CD4-positive, alpha-beta T cell (primary cell): ENCODE measurements around the gene SLC13A4. TPM values are rescaled to one million over a fixed set of nuclear protein-coding genes. Genes with fewer than 3 reads are reported as not detected.

Experiments
- ATAC-seq: fragments of 200-7000 bp; cut with Tn5 transposase; one replicate; pipeline ENCODE4 v1.10.0; 2022; ENCODE audit warnings: mild to moderate bottlenecking; ENCODE audit not compliant: poor library complexity
- CTCF ChIA-PET: fragments of 350-600 bp; sonication (Branson Sonifier 250); formaldehyde crosslinking; loops from one replicate; lab custom pipeline; 2021; ENCODE audit warnings: antibody characterized with exemption, inconsistent platforms; lab: Charles Lee
- POLR2A ChIA-PET: fragments of 350-600 bp; sonication (Branson Sonifier 250); formaldehyde crosslinking; loops from one replicate; lab custom pipeline; 2021; ENCODE audit warnings: antibody characterized with exemption, inconsistent platforms; lab: Charles Lee
- DNase-seq, 14 experiments: peaks; one replicate each; pipeline ENCODE4 v3.0.0-alpha.2; 2013 to 2020; ENCODE audit warnings: mixed read lengths in 2 of 14
- H3K27ac ChIP-seq, 2 donors: one replicate each; pipeline versions ENCODE4 v1.5.1 to v1.7.0; 2013; ENCODE audit warnings: low read length in 2 of 2, low read depth in 1 of 2, mild to moderate bottlenecking in 1 of 2
- H3K27me3 ChIP-seq, 2 experiments: 1 replicate in 1 of 2; 2 replicates in 1 of 2; pipeline versions ENCODE4 v1.6.1 to v1.7.0; 2013; ENCODE audit warnings: low read length in 2 of 2, control low read depth in 1 of 2, mild to moderate bottlenecking in 1 of 2, moderate library complexity in 1 of 2; ENCODE audit not compliant: insufficient read depth in 2 of 2, control insufficient read depth in 1 of 2
- H3K36me3 ChIP-seq: one replicate; pipeline ENCODE4 v1.6.1; 2013; ENCODE audit warnings: low read length, control low read depth; ENCODE audit not compliant: insufficient read depth
- H3K4me1 ChIP-seq: one replicate; pipeline ENCODE4 v1.6.1; 2013; ENCODE audit warnings: low read length, control low read depth; ENCODE audit not compliant: insufficient read depth
- H3K4me3 ChIP-seq: one replicate; pipeline ENCODE4 v1.5.1; 2013; ENCODE audit warnings: mild to moderate bottlenecking, low read length, moderate library complexity
- H3K9me3 ChIP-seq, 2 experiments: 1 replicate in 1 of 2; 2 replicates in 1 of 2; pipeline versions ENCODE4 v1.6.1 to v1.7.0; 2013; ENCODE audit warnings: low read length in 2 of 2, mild to moderate bottlenecking in 2 of 2, control low read depth in 1 of 2, moderate library complexity in 1 of 2; ENCODE audit not compliant: control insufficient read depth in 1 of 2, insufficient read depth in 1 of 2
- H3K27ac Mint-ChIP-seq: one replicate; pipeline ENCODE4 v1.8.0; 2020; ENCODE audit warnings: mixed read lengths
- H3K27me3 Mint-ChIP-seq: one replicate; pipeline ENCODE4 v1.8.0; 2021; ENCODE audit warnings: mixed read lengths
- H3K36me3 Mint-ChIP-seq: one replicate; pipeline ENCODE4 v1.8.0; 2021; ENCODE audit warnings: low read depth, mixed read lengths
- H3K4me1 Mint-ChIP-seq: one replicate; pipeline ENCODE4 v1.8.0; 2021; ENCODE audit warnings: low read depth, mixed read lengths
- H3K4me3 Mint-ChIP-seq: one replicate; pipeline ENCODE4 v1.8.0; 2020; ENCODE audit warnings: mild to moderate bottlenecking, mixed read lengths
- H3K9me3 Mint-ChIP-seq: one replicate; pipeline ENCODE4 v1.8.0; 2020; ENCODE audit warnings: mixed read lengths
- intact Hi-C, 2 experiments: fragments of 100-400 bp; cut with DNase I in 1 of 2; cut with micrococcal nuclease in 1 of 2; formaldehyde crosslinking; loops; one replicate each; pipeline versions ENCODE4 v1.15.1 to v1.9.0; 2023 to 2025; cut with DNase I, micrococcal nuclease
- total RNA-seq, 174 experiments: library from RNA in 2 of 174; stranded (reverse) in 2 of 174; gene quantifications; one replicate each; pipeline ENCODE4 v1.2.3 and lab custom pipeline; 2021 to 2026
- TF ChIP-seq, protein P1 (sequence below): fragments of 200-600 bp; IDR thresholded peaks from one replicate; pipeline ENCODE4 v1.8.0; 2022; ENCODE audit warnings: antibody characterized with exemption, mild to moderate bottlenecking

Gene SLC13A4
- total RNA-seq, 2 experiments from 2014 or later: not detected

DNA sequence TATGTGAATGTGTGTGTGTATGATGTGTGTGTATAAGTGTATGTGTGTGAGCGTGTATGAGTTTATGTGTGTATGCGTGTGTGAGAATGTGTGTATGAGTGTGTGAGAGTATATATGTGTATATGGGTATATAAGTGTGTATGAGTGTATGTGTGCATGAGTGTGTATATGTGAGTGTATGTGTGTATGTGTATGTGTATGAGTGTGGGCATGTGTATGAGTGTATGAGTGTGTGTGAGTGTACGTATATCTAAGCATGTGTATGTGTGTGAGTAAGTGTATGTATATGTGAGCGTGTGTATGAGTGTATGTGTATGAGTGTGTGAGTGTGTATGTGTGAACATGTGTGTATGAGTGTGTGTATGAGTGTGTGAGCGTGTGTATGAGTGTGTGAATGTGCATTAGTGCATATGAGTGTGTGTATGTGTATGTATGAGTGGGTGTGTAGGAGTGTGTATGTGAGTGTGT lies 12.9 kb downstream of the SLC13A4 start:
- TF ChIP-seq, protein P1, sequence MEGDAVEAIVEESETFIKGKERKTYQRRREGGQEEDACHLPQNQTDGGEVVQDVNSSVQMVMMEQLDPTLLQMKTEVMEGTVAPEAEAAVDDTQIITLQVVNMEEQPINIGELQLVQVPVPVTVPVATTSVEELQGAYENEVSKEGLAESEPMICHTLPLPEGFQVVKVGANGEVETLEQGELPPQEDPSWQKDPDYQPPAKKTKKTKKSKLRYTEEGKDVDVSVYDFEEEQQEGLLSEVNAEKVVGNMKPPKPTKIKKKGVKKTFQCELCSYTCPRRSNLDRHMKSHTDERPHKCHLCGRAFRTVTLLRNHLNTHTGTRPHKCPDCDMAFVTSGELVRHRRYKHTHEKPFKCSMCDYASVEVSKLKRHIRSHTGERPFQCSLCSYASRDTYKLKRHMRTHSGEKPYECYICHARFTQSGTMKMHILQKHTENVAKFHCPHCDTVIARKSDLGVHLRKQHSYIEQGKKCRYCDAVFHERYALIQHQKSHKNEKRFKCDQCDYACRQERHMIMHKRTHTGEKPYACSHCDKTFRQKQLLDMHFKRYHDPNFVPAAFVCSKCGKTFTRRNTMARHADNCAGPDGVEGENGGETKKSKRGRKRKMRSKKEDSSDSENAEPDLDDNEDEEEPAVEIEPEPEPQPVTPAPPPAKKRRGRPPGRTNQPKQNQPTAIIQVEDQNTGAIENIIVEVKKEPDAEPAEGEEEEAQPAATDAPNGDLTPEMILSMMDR: no peak
- intact Hi-C loops: no loop called here
- no peak for ATAC-seq
- ChIA-PET POLR2A (no interaction called here), CTCF (no interaction called here)
- no peak overlapping the region for H3K4me3 ChIP-seq
- Mint-ChIP-seq H3K27ac (no peak overlapping the region), H3K27me3 (peaks cover 14% of the 10 kb centered on the region), H3K4me1 (no peaks in the 10 kb centered on the region), H3K36me3 (no peaks in the 10 kb centered on the region), H3K9me3 (no peaks in the 10 kb centered on the region), H3K4me3 (no peak overlapping the region)
- H3K4me1 ChIP-seq: no peaks in the 10 kb centered on the region
- no peak overlapping the region for H3K27ac ChIP-seq
- H3K9me3 ChIP-seq: no peaks in the 10 kb centered on the region
- H3K36me3 ChIP-seq: no peaks in the 10 kb centered on the region
- peaks cover 0 to 7% of the 10 kb centered on the region in 2 experiments for H3K27me3 ChIP-seq
- DNase-seq: no peak

GRCh38 chr7:135714534-135715009 lies 13.4 kb downstream of the SLC13A4 start:
- DNase-seq: no peak
- H3K9me3 ChIP-seq: no peaks in the 10 kb centered on the region
- no peak overlapping the region for H3K27ac ChIP-seq
- no peaks in the 10 kb centered on the region for H3K36me3 ChIP-seq
- no peak for ATAC-seq
- H3K27ac Mint-ChIP-seq: no peak overlapping the region
- no peaks in the 10 kb centered on the region for H3K4me1 Mint-ChIP-seq
- CTCF ChIA-PET: no interaction called here
- no peak overlapping the region for H3K4me3 ChIP-seq
- no peak overlapping the region for H3K4me3 Mint-ChIP-seq
- TF ChIP-seq, protein P1: no peak
- intact Hi-C loops: no loop called here
- no peaks in the 10 kb centered on the region for H3K4me1 ChIP-seq
- H3K27me3 Mint-ChIP-seq: peaks cover 8% of the 10 kb centered on the region
- no peaks in the 10 kb centered on the region for H3K36me3 Mint-ChIP-seq
- H3K9me3 Mint-ChIP-seq: no peaks in the 10 kb centered on the region
- peaks cover 0 to 7% of the 10 kb centered on the region in 2 experiments for H3K27me3 ChIP-seq
- POLR2A ChIA-PET: no interaction called here

DNA sequence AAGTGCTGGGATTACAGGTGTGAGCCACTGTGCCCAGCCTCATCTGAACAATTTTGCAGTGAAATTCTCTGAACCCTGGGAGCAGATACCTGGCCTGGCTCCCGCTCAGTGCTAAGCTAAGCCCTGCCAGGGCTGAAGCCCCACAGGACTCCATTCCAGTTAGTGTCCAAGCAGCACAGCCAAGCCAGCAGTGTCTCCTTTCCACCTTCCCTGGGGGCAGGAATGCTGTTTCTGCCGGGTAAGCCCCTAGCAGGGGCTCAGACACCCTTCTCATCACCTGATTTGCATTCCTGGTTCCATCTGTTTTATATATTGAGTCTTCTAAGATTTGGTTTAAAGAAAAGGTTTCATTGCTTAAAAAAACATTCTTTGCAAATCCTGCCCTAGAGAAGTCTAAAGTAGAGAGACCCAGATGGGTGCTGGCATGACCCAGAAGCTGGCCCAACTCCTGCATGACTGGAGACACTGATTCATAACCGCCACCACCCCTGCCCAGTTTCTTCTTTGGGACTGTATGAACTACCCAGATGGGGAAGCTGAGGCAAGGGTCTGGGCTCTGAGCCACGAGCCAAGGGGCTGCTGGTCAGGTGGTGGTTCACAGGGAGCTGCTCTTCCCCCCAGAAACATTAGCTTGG lies 14.0 kb downstream of the SLC13A4 start:
- DNase-seq (no peak), ATAC-seq (no peak)
- Mint-ChIP-seq H3K4me3 (no peak overlapping the region), H3K27me3 (peaks cover 7% of the 10 kb centered on the region), H3K4me1 (no peaks in the 10 kb centered on the region), H3K9me3 (no peaks in the 10 kb centered on the region), H3K36me3 (no peaks in the 10 kb centered on the region), H3K27ac (no peak overlapping the region)
- TF ChIP-seq, protein P1: no peak
- H3K9me3 ChIP-seq: no peaks in the 10 kb centered on the region
- CTCF ChIA-PET: no interaction called here
- H3K27ac ChIP-seq: no peak overlapping the region
- peaks cover 0 to 7% of the 10 kb centered on the region in 2 experiments for H3K27me3 ChIP-seq
- no peaks in the 10 kb centered on the region for H3K4me1 ChIP-seq
- intact Hi-C loops: no loop called here
- H3K36me3 ChIP-seq: no peaks in the 10 kb centered on the region
- POLR2A ChIA-PET: no interaction called here
- H3K4me3 ChIP-seq: no peak overlapping the region
